Endodermal cell (in vitro differentiated cells): ENCODE data around the gene NOC4L. TPM values are rescaled to one million over a fixed set of nuclear protein-coding genes. Genes with fewer than 3 reads are reported as not detected.

Experiments used
- DNase-seq: peaks from one replicate; pipeline ENCODE4 v3.0.0-alpha.2; 2017
- H3K27ac ChIP-seq: 2 replicates; pipeline ENCODE4 v1.5.1; 2013; ENCODE audit warnings: mild to moderate bottlenecking, low read depth, low read length, moderate library complexity
- H3K27me3 ChIP-seq: 2 replicates; pipeline ENCODE4 v1.6.1; 2013; ENCODE audit warnings: mild to moderate bottlenecking, low read length, moderate library complexity; ENCODE audit not compliant: insufficient read depth, control insufficient read depth, poor library complexity, severe bottlenecking
- H3K36me3 ChIP-seq: 2 replicates; pipeline ENCODE4 v1.7.0; 2013; ENCODE audit warnings: mild to moderate bottlenecking, low read length, moderate library complexity; ENCODE audit not compliant: control insufficient read depth, insufficient read depth
- H3K4me1 ChIP-seq: one replicate; pipeline ENCODE4 v1.7.0; 2013; ENCODE audit warnings: low read length; ENCODE audit not compliant: control insufficient read depth, insufficient read depth
- H3K4me3 ChIP-seq: 2 replicates; pipeline ENCODE4 v1.5.1; 2013; ENCODE audit warnings: mild to moderate bottlenecking, low read length, moderate library complexity
- H3K9ac ChIP-seq: 2 replicates; pipeline ENCODE4 v1.6.1; 2013; ENCODE audit warnings: mild to moderate bottlenecking, low read length, moderate library complexity; ENCODE audit not compliant: poor library complexity, severe bottlenecking; ENCODE audit errors: extremely low read depth
- H3K9me3 ChIP-seq: 2 replicates; pipeline ENCODE4 v1.6.1; 2013; ENCODE audit warnings: mild to moderate bottlenecking, low read length, moderate library complexity; ENCODE audit not compliant: control insufficient read depth
- H3K27ac Mint-ChIP-seq: 2 replicates; pipeline ENCODE4 v1.8.0; 2020; ENCODE audit warnings: mixed read lengths
- H3K27me3 Mint-ChIP-seq: 2 replicates; pipeline ENCODE4 v1.8.0; 2021; ENCODE audit warnings: mild to moderate bottlenecking, mixed read lengths; ENCODE audit not compliant: insufficient read depth
- H3K36me3 Mint-ChIP-seq: 2 replicates; pipeline ENCODE4 v1.8.0; 2020; ENCODE audit warnings: low read depth, mixed read lengths
- H3K4me1 Mint-ChIP-seq: 2 replicates; pipeline ENCODE4 v1.8.0; 2020; ENCODE audit warnings: mixed read lengths
- H3K4me3 Mint-ChIP-seq: 2 replicates; pipeline ENCODE4 v1.8.0; 2020; ENCODE audit warnings: mild to moderate bottlenecking, moderate library complexity, mixed read lengths
- H3K9me3 Mint-ChIP-seq: 2 replicates; pipeline ENCODE4 v1.8.0; 2020; ENCODE audit warnings: mild to moderate bottlenecking, mixed read lengths
- CTCF ChIP-seq: fragments of 200-600 bp; sonication (generic); conservative IDR thresholded peaks from 2 replicates; pipeline ENCODE4 v1.5.0; 2021; ENCODE audit warnings: antibody characterized with exemption, mild to moderate bottlenecking
- WGBS, 2 experiments: methylation state at CpG; one replicate each; pipeline versions ENCODE4 v1.1.5 to v1.1.7; 2013; ENCODE audit warnings: missing lambda C conversion rate in 2 of 2, mixed read lengths in 1 of 2; ENCODE audit not compliant: insufficient coverage in 1 of 2, insufficient read length in 1 of 2; 5-methylcytosine and 5-hydroxymethylcytosine counted together
- total RNA-seq, 2 donors: library from RNA; stranded (reverse); fragmentation: NEBNext Ultra II Directional in 1 of 2; extraction: Animal tissue kit (Norgen Biotek cat#: 25700) in 1 of 2; gene quantifications; 2 replicates in 1 of 2; 3 replicates in 1 of 2; pipeline ENCODE4 v1.2.1, GENCODE V29; 2021

Gene NOC4L
- total RNA-seq, 2 donors from 2014 or later = 22.7 to 32.7 TPM

GRCh38 chr12:132125736-132126135 lies 18.5 kb upstream of the NOC4L start:
- H3K4me3 ChIP-seq = no peak overlapping the region
- no peaks in the 10 kb centered on the region for H3K27me3 ChIP-seq
- H3K36me3 Mint-ChIP-seq = peaks cover 78% of the 10 kb centered on the region
- H3K4me3 Mint-ChIP-seq = no peak overlapping the region
- no peak overlapping the region for H3K9ac ChIP-seq
- H3K9me3 Mint-ChIP-seq = peaks cover 35% of the 10 kb centered on the region
- peaks cover 33% of the 10 kb centered on the region for H3K9me3 ChIP-seq
- WGBS, 2 experiments = 93 to 97% methylated on average over 9 to 12 of the region's 12 CpGs
- no peak overlapping the region for H3K27ac ChIP-seq
- no peaks in the 10 kb centered on the region for H3K4me1 Mint-ChIP-seq
- TF ChIP-seq CTCF = no peak
- H3K27ac Mint-ChIP-seq = no peak overlapping the region
- H3K27me3 Mint-ChIP-seq = peaks cover 9% of the 10 kb centered on the region
- DNase-seq = peak; percentile 52
- peaks cover 77% of the 10 kb centered on the region for H3K36me3 ChIP-seq
- H3K4me1 ChIP-seq = no peaks in the 10 kb centered on the region

GRCh38 chr12:132127041-132127440 lies 17.2 kb upstream of the NOC4L start:
- no peak for TF ChIP-seq CTCF
- Histone ChIP-seq H3K27ac (no peak overlapping the region), H3K36me3 (peaks cover 64% of the 10 kb centered on the region), H3K4me1 (no peaks in the 10 kb centered on the region), H3K27me3 (no peaks in the 10 kb centered on the region), H3K4me3 (no peak overlapping the region), H3K9me3 (peaks cover 33% of the 10 kb centered on the region), H3K9ac (no peak overlapping the region)
- Mint-ChIP-seq H3K4me3 (no peak overlapping the region), H3K27me3 (peaks cover 12% of the 10 kb centered on the region), H3K27ac (no peak overlapping the region), H3K9me3 (peaks cover 44% of the 10 kb centered on the region), H3K4me1 (no peaks in the 10 kb centered on the region), H3K36me3 (peaks cover 80% of the 10 kb centered on the region)
- WGBS, 2 experiments = 97 to 98% methylated on average over 4 to 7 of the region's 8 CpGs
- no peak for DNase-seq

GRCh38 chr12:132129007-132129406 lies 15.2 kb upstream of the NOC4L start:
- no peak for DNase-seq
- no peak for TF ChIP-seq CTCF
- WGBS, 2 experiments = 94 to 95% methylated on average over 2 to 3 of the region's 3 CpGs
- Histone ChIP-seq H3K27ac (no peak overlapping the region), H3K9ac (no peak overlapping the region), H3K27me3 (no peaks in the 10 kb centered on the region), H3K36me3 (peaks cover 50% of the 10 kb centered on the region), H3K4me1 (no peaks in the 10 kb centered on the region), H3K9me3 (peaks cover 33% of the 10 kb centered on the region), H3K4me3 (no peak overlapping the region)
- peaks cover 71% of the 10 kb centered on the region for H3K36me3 Mint-ChIP-seq
- H3K9me3 Mint-ChIP-seq = peaks cover 44% of the 10 kb centered on the region
- peaks cover 12% of the 10 kb centered on the region for H3K27me3 Mint-ChIP-seq
- no peak overlapping the region for H3K27ac Mint-ChIP-seq
- H3K4me1 Mint-ChIP-seq = no peaks in the 10 kb centered on the region
- no peak overlapping the region for H3K4me3 Mint-ChIP-seq
